Measurements from ENCODE around the gene WASHC3. TPM values are rescaled to one million over a fixed set of nuclear protein-coding genes. Genes with fewer than 3 reads are reported as not detected.

Gene WASHC3
- total and polyA plus RNA-seq, 2 donors (not counting 3 experiments of a cell fraction or from before 2014, with no cell fraction given): 27.8 to 28.8 TPM

DNA sequence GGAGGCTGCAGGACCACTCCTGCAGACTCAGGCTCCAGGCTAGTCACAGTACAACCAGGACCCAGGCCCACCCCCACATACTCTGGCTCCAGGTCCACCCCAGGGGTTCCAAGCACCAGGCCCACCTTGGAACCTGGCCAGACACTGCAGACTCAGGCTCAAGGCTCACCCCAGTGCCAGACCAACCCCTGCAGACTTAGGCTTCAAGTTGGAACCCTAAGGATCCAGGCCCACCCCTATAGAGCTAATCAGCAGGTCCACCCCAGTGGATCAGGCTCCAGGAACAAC lies 8.8 kb downstream of the WASHC3 start:
- POLR2A ChIA-PET: no interaction called here
- intact Hi-C loops (cut with micrococcal nuclease): no loop called here

DNA sequence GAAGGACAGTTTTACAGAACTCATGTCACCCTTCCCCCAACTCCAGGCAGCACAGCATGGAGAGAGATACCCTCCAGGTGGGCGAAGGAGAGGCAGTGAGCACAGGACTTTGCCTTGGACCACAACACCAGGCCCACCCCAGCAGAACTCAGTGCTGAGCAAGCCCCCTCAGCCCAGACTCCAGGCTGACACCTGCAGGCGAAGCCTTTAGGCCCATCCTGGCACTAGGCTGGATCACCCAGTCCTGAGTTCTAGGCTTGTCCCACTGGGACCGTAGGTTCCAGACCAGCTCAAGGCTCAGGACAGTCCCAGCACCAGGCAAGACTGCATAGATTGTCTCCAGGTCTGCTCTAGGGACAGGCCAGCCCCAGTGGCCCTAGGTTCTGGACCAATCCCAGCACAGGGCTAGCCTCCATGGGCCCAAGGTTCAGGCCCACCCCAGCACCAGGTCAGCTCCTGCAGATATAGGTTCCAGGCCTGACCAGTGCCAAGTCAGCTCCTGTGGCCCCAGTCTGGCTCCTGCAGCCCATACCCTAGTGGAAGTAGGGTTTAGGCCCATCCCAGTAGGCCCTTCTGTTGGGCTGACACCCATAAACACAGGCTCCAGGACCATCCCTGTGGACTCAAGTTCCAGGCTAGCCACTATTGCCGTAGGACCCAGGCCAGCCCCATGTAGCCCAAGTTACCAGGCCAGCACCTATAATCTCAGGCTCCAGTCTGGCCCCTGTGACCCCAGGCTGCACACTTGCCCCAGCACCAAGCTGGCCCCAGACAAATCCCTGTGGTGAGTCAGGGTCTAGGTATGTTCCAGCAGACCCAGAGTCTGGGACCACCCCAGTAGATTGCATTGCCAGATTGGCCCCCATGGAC lies 9.4 kb downstream of the WASHC3 start:
- intact Hi-C loops (cut with micrococcal nuclease): no loop called here
- ChIA-PET CTCF (no interaction called here), POLR2A (no interaction called here)
- BruUV-seq (replicated peaks): no TSS peak
- Histone ChIP-seq H3K79me2 (ENCODE audit: control insufficient read depth, insufficient read depth, low read length) (no peaks in the 10 kb centered on the region), H4K20me1 (replicated peaks; ENCODE audit: control insufficient read depth, extremely low read depth, insufficient read depth, low read length) (no peaks in the 10 kb centered on the region), H3K27me3 (ENCODE audit: control insufficient read depth in 2 of 2, insufficient read depth in 2 of 2, low read length in 2 of 2) (no peaks in the 10 kb centered on the region), H3K27ac (ENCODE audit: insufficient read depth, low read depth, low read length) (no peak overlapping the region), H3K9me3 (replicated peaks; ENCODE audit: control insufficient read depth, insufficient read depth, low read length) (no peaks in the 10 kb centered on the region), H3K4me1 (ENCODE audit: control insufficient read depth, extremely low read depth, insufficient read depth, low read length) (no peaks in the 10 kb centered on the region), H3K9ac (replicated peaks; ENCODE audit: extremely low read depth, insufficient read depth, low read length) (no peak overlapping the region), H3K9me1 (replicated peaks; ENCODE audit: control insufficient read depth, extremely low read depth, insufficient read depth, low read length) (no peaks in the 10 kb centered on the region), H3K4me2 (ENCODE audit: insufficient read depth, low read length) (no peak overlapping the region), H2AFZ (ENCODE audit: low read depth, low read length) (no peak overlapping the region), H3K4me3 (replicated peaks in 1 of 3; ENCODE audit: insufficient read depth in 1 of 3, low read depth in 1 of 3, low read length in 3 of 3) (no peak overlapping the region), H3K36me3 (ENCODE audit: control insufficient read depth in 2 of 2, extremely low read depth in 1 of 2, insufficient read depth in 2 of 2, low read length in 2 of 2) (no peaks in the 10 kb centered on the region)
- FAIRE-seq (no peak), DNase-seq (ENCODE audit: low read depth, low spot score) (no peak)
- dilution Hi-C loops (cut with MboI; ENCODE audit: extremely low pct_ligation_motif_present, low sequenced_read_pairs): no loop called here
- no peak for TF ChIP-seq GATA2 (IDR thresholded peaks at IDR 0.05; ENCODE audit: insufficient read depth, insufficient read length, low read depth, low read length)
- TF ChIP-seq, protein P1, sequence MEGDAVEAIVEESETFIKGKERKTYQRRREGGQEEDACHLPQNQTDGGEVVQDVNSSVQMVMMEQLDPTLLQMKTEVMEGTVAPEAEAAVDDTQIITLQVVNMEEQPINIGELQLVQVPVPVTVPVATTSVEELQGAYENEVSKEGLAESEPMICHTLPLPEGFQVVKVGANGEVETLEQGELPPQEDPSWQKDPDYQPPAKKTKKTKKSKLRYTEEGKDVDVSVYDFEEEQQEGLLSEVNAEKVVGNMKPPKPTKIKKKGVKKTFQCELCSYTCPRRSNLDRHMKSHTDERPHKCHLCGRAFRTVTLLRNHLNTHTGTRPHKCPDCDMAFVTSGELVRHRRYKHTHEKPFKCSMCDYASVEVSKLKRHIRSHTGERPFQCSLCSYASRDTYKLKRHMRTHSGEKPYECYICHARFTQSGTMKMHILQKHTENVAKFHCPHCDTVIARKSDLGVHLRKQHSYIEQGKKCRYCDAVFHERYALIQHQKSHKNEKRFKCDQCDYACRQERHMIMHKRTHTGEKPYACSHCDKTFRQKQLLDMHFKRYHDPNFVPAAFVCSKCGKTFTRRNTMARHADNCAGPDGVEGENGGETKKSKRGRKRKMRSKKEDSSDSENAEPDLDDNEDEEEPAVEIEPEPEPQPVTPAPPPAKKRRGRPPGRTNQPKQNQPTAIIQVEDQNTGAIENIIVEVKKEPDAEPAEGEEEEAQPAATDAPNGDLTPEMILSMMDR (IDR thresholded peaks at IDR 0.05; ENCODE audit: extremely low read depth in 1 of 2, insufficient read depth in 1 of 2, low read depth in 1 of 2, low read length in 2 of 2): no peak
- no peak for TF ChIP-seq EZH2 (IDR thresholded peaks at IDR 0.05; ENCODE audit: borderline replicate concordance, low read depth, low read length, severe bottlenecking)
- TF ChIP-seq, protein P2, sequence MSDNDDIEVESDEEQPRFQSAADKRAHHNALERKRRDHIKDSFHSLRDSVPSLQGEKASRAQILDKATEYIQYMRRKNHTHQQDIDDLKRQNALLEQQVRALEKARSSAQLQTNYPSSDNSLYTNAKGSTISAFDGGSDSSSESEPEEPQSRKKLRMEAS (IDR thresholded peaks at IDR 0.05; ENCODE audit: insufficient read depth, insufficient read length): no peak

More for the DNA sequence above, 8.8 kb downstream of the WASHC3 start:
- no peaks in the 10 kb centered on the region for H3K79me2 ChIP-seq (ENCODE audit: control insufficient read depth, insufficient read depth, low read length)
- H3K36me3 ChIP-seq (ENCODE audit: control insufficient read depth in 2 of 2, extremely low read depth in 1 of 2, insufficient read depth in 2 of 2, low read length in 2 of 2): no peaks in the 10 kb centered on the region
- no peak overlapping the region for H3K4me3 ChIP-seq (replicated peaks in 1 of 3; ENCODE audit: insufficient read depth in 1 of 3, low read depth in 1 of 3, low read length in 3 of 3)
- H3K27me3 ChIP-seq (ENCODE audit: control insufficient read depth in 2 of 2, insufficient read depth in 2 of 2, low read length in 2 of 2): no peaks in the 10 kb centered on the region
- no peak overlapping the region for H2AFZ ChIP-seq (ENCODE audit: low read depth, low read length)
- DNase-seq (ENCODE audit: low read depth, low spot score) (no peak), FAIRE-seq (no peak)
- H3K9ac ChIP-seq (replicated peaks; ENCODE audit: extremely low read depth, insufficient read depth, low read length): no peak overlapping the region
- TF ChIP-seq, protein P1 (IDR thresholded peaks at IDR 0.05; ENCODE audit: extremely low read depth in 1 of 2, insufficient read depth in 1 of 2, low read depth in 1 of 2, low read length in 2 of 2): no peak
- TF ChIP-seq FOS (IDR thresholded peaks at IDR 0.05; ENCODE audit: borderline replicate concordance, insufficient read depth, low read length): no peak
- BruUV-seq (replicated peaks): no TSS peak
- no peaks in the 10 kb centered on the region for H3K4me1 ChIP-seq (ENCODE audit: control insufficient read depth, extremely low read depth, insufficient read depth, low read length)
- H3K4me2 ChIP-seq (ENCODE audit: insufficient read depth, low read length): no peak overlapping the region
- no peaks in the 10 kb centered on the region for H3K9me1 ChIP-seq (replicated peaks; ENCODE audit: control insufficient read depth, extremely low read depth, insufficient read depth, low read length)
- CTCF ChIA-PET: no interaction called here
- H3K9me3 ChIP-seq (replicated peaks; ENCODE audit: control insufficient read depth, insufficient read depth, low read length): no peaks in the 10 kb centered on the region
- H4K20me1 ChIP-seq (replicated peaks; ENCODE audit: control insufficient read depth, extremely low read depth, insufficient read depth, low read length): no peaks in the 10 kb centered on the region
- dilution Hi-C loops (cut with MboI; ENCODE audit: extremely low pct_ligation_motif_present, low sequenced_read_pairs): no loop called here
- no peak overlapping the region for H3K27ac ChIP-seq (ENCODE audit: insufficient read depth, low read depth, low read length)

All from endothelial cell of umbilical vein (primary cell).